Measurements from ENCODE around the gene FAM163A. TPM values are rescaled to one million over a fixed set of nuclear protein-coding genes. Genes with fewer than 3 reads are reported as not detected.
A peak's percentile ranks its signal among the peaks of the same experiment; 100 is the strongest.

The FAM163A gene
- total and polyA plus RNA-seq, 9 of the 15 experiments (the other 6 are each of a cell fraction or from before 2014, with no cell fraction given) = not detected

- 31% methylated on average over 9 of the region's 9 CpGs for WGBS (ENCODE audit: insufficient coverage, low coverage, missing lambda C conversion rate)
- Histone ChIP-seq H3K27ac (ENCODE audit: extremely low read depth, low read depth, low read length) (no peak overlapping the region), H3K27me3 (ENCODE audit: control insufficient read depth in 2 of 2, insufficient read depth in 2 of 2, low read length in 2 of 2) (peaks cover 11 to 36% of the 10 kb centered on the region in 2 experiments), H2AFZ (ENCODE audit: low read depth, low read length) (no peak overlapping the region), H3K36me3 (ENCODE audit: control insufficient read depth, insufficient read depth, low read length) (no peaks in the 10 kb centered on the region), H3K79me2 (ENCODE audit: control insufficient read depth, insufficient read depth, low read length) (no peaks in the 10 kb centered on the region), H3K9ac (ENCODE audit: insufficient read depth in 1 of 2, low read depth in 2 of 2, low read length in 2 of 2) (no peak overlapping the region), H3K4me2 (ENCODE audit: insufficient read depth, low read length) (no peak overlapping the region), H3K4me1 (replicated peaks in 1 of 2; ENCODE audit: control insufficient read depth in 2 of 2, insufficient read depth in 2 of 2, low read length in 2 of 2) (peaks cover 20 to 23% of the 10 kb centered on the region in 2 experiments), H3K4me3 (no peak overlapping the region), H4K20me1 (replicated peaks; ENCODE audit: control insufficient read depth, insufficient read depth, low read length) (0 out of 2 replicates have a peak, but pooled peaks cover 3% of the 10 kb centered on the region), H3K9me3 (replicated peaks; ENCODE audit: control insufficient read depth, insufficient read depth, low read depth, low read length) (no peaks in the 10 kb centered on the region), H3K9me1 (ENCODE audit: control insufficient read depth, insufficient read depth, low read length) (no peaks in the 10 kb centered on the region)
- no peak for ATAC-seq
- no peak for DNase-seq (ENCODE audit: extremely low read depth in 1 of 4, low spot score in 3 of 4)
- TF ChIP-seq SMAD4 (CRISPR knock-in tag; conservative IDR thresholded peaks at IDR 0.05) (no peak), ZNF764 (CRISPR knock-in tag; IDR thresholded peaks at IDR 0.05; ENCODE audit: low read depth) (no peak)
- no TSS peak for BruUV-seq (replicated peaks)
- in situ Hi-C loops (cut with MboI) (no loop called here), intact Hi-C loops (cut with micrococcal nuclease) (no loop called here)
- ChIA-PET POLR2A (interaction anchor here (0.8 to 3.8 kb wide), 4 partner anchors 7 to 26 kb away, joined by 3 to 14 read pairs (median 4); no protein-coding TSS in a partner anchor), CTCF (ENCODE audit: low intra/inter-chr PET ratio) (no interaction called here)
- FAIRE-seq = no peak
Measured at GRCh38 chr1:179820226-179820970, 77.3 kb downstream of the FAM163A start.

GRCh38 chr1:179821524-179821923, 78.4 kb downstream of the FAM163A start:
- H3K36me3 ChIP-seq (ENCODE audit: control insufficient read depth, insufficient read depth, low read length) = no peaks in the 10 kb centered on the region
- FAIRE-seq (no peak), ATAC-seq (no peak), DNase-seq (ENCODE audit: extremely low read depth in 1 of 4, low spot score in 3 of 4) (no peak)
- no peak overlapping the region for H3K4me2 ChIP-seq (ENCODE audit: insufficient read depth, low read length)
- CTCF ChIA-PET (ENCODE audit: low intra/inter-chr PET ratio) = no interaction called here
- no peaks in the 10 kb centered on the region for H3K9me3 ChIP-seq (replicated peaks; ENCODE audit: control insufficient read depth, insufficient read depth, low read depth, low read length)
- POLR2A ChIA-PET = interaction anchor here (1.0 to 3.8 kb wide), 3 partner anchors 8 to 39 kb away, joined by 3 to 14 read pairs (median 3); no protein-coding TSS in a partner anchor
- peaks cover 20% of the 10 kb centered on the region in 2 experiments for H3K4me1 ChIP-seq (replicated peaks in 1 of 2; ENCODE audit: control insufficient read depth in 2 of 2, insufficient read depth in 2 of 2, low read length in 2 of 2)
- WGBS (ENCODE audit: insufficient coverage, low coverage, missing lambda C conversion rate) = 19% methylated on average over 9 of the region's 9 CpGs
- H3K9me1 ChIP-seq (ENCODE audit: control insufficient read depth, insufficient read depth, low read length) = no peaks in the 10 kb centered on the region
- 0 out of 4 replicates have a peak overlapping the region, but pooled peaks of 1 of the 2 experiments have one; percentile 2 for H3K9ac ChIP-seq (ENCODE audit: insufficient read depth in 1 of 2, low read depth in 2 of 2, low read length in 2 of 2)
- H4K20me1 ChIP-seq (replicated peaks; ENCODE audit: control insufficient read depth, insufficient read depth, low read length) = 0 out of 2 replicates have a peak, but pooled peaks cover 3% of the 10 kb centered on the region
- no TSS peak for BruUV-seq (replicated peaks)
- H2AFZ ChIP-seq (ENCODE audit: low read depth, low read length) = no peak overlapping the region; the same call in 1 of the 2 replicates
- H3K79me2 ChIP-seq (ENCODE audit: control insufficient read depth, insufficient read depth, low read length) = no peaks in the 10 kb centered on the region
- no peak overlapping the region for H3K27ac ChIP-seq (ENCODE audit: extremely low read depth, low read depth, low read length)
- intact Hi-C loops (cut with micrococcal nuclease) = no loop called here
- in situ Hi-C loops (cut with MboI) = no loop called here
- no peak overlapping the region for H3K4me3 ChIP-seq
- H3K27me3 ChIP-seq (ENCODE audit: control insufficient read depth in 2 of 2, insufficient read depth in 2 of 2, low read length in 2 of 2) = peaks cover 2 to 34% of the 10 kb centered on the region in 2 experiments; a peak in 4 of 5 replicates
- TF ChIP-seq TBL1XR1 (IDR thresholded peaks at IDR 0.05; ENCODE audit: low read length in 2 of 2) = no peak
- no peak for TF ChIP-seq ZBTB33 (CRISPR knock-in tag; IDR thresholded peaks at IDR 0.05)
- TF ChIP-seq MIER1 (IDR thresholded peaks at IDR 0.05; ENCODE audit: low read depth) = no peak
- no peak for TF ChIP-seq ZSCAN32 (CRISPR knock-in tag; IDR thresholded peaks at IDR 0.05)
- no peak for TF ChIP-seq BRF1 (IDR thresholded peaks at IDR 0.05; ENCODE audit: borderline replicate concordance, extremely low read depth, insufficient read length)
- TF ChIP-seq ZNF184 (CRISPR knock-in tag; IDR thresholded peaks at IDR 0.05) = no peak
- no peak for TF ChIP-seq ZBTB8A (IDR thresholded peaks at IDR 0.05; ENCODE audit: partially characterized antibody)
